GM18519 (cell line): Measurements from ENCODE around the gene MAPK8IP1.

Source experiments
- ATAC-seq: cut with Tn5 transposase; IDR thresholded peaks from one replicate; pipeline ENCODE4 v1.9.1; 2021; ENCODE audit warnings: mild to moderate bottlenecking, moderate library complexity; ENCODE audit not compliant: unreplicated experiment, low FRiP score

The MAPK8IP1 gene

DNA sequence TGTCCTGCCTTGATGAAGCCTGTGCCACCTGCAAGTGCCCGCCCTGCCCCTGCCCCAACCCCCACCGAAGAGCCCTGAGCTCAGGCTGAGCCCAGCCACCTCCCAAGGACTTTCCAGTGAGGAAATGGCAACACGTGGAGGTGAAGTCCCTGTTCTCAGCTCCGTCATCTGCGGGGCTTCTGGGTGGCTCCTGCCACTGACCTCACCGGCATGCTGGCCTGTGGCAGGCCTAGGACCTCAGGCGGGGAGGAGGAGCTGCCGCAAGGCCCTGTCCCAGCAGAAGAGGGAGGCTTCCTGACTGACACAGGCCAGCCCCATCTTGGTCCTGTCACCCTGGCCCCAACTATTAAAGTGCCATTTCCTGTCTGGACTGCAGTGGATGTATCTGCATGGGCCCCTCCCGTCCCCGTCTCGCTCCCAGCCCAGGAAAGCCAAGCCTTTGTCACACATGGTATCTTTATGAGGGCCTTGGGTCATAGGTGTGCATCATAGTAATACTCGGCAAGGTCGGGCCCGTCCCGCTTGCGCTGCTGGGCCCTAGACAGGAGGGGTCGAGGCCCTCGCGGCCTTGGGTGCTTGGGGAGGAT is 20.7 kb downstream of the MAPK8IP1 start:
- ATAC-seq = no peak

DNA sequence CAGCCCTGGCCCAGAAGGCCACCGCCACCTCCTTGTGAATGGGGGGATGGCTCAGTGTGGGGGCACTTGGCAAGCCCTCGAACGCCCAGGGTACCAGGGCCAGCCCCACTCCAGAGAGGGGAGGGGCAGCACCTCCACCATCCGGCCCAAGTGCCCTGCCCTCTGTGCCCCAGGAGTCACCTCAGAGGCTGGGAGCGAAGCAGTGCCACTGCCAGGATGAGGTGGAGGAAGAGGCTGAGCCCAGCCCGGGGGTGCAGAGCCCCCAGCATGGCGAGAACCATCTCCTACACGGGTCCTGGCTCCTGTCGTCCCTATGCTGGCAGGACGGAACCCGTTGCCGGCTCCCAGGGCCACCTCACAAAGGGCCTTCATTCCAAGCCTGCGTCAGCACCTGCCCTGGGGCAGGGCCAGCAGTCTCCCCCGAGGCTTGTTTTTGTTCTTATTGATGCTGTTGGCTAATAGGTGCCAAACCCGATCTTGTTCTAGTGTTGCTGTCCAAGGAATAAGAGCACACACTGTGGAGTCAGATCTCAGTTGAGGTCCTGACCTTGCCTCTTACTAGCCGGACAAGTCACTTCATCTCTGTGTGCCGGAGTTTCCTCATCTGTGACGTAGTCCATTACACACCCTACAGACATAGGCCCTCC is 21.6 kb downstream of the MAPK8IP1 start, which contains the start of gene FREY1:
FREY1 (minus strand) TSS at position 307 of the 647 bp plus-strand sequence; CDS start at position 281, 26 bp downstream.
- ATAC-seq = no peak

DNA sequence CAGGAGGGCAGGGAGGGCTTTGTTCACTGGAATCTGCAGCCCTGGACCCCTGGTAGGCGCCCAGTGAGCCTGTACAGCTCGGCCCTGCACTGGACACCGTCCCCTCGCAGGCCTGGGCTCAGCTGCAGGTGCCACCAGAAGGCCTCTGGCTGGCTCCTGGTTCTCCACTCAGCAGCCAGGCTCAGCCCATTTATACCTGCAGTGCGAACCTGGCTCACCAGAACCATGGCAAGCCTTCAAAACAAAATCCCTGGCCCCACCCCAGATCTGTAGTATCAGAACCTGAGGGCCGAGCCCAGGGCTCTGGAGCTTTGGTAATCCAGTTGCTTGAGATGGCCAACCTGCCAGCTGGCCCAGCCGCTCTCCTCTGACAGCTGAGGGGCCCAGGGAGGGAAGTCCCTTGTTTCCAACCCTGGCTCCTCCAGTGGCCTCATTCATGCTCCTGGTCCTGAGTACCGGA is 22.5 kb downstream of the MAPK8IP1 start:
- no peak for ATAC-seq

DNA sequence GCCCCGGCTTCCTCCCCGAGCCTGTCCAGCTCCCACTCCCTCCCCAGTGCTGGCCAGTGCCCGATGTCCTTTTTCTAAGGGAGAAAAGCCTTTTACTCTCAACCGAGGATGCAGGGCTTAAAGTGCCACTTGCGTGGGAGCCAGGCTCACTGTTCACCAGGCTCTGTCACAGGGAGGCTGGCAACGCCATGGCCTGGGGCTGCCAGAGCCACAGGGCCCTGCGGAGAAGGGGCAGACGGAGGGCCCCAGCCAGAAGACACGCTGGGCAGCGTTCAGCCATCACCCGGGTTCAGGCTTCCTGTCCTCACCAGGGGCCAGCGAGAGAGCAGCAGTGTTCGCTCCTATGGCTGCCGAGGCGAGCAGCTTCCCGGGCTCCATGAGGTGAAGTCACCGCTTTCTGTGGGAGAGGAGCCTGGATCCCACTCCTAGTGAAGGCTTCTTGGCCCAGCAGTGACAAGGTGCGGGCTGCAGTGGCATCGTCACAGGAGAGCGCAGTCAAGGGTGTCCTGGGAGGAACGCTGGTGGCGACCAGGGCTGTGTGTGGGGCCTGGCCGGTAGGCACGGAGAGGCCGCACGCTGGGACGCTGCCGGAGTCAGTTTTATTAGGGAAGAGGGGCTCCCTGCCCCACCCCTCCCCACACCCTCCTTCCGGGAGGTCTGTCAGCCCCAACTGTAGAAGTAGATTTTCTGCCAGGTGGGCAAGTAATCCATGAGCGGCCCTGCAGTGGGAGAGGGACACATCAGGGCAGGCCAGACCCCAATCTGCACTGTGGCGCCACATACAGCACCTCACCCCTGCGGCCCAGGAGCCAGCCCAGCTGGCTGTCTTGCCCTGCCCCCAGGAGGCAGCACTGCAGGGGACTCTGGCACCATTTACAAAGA is 24.4 kb downstream of the MAPK8IP1 start:
- ATAC-seq = no peak

DNA sequence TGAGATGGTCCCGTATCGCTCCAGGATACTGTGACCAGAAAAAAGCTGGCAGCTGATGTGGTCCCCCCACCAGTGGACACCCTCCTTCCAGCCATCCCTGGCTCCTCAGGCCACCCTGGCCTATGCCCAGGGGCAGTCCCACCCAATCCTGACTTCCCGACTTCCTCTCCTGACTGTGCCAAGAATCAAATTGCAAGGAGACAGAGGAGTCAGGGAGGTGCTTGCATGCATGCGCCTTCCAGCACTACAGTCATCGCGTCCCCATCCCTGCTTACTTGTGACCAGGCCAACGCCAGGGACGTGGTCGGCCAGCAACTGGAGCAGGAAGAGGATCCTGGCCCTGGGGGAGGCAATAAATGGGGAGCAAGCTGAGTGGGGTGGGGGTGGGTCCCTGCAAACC is 25.2 kb downstream of the MAPK8IP1 start:
- no peak for ATAC-seq

DNA sequence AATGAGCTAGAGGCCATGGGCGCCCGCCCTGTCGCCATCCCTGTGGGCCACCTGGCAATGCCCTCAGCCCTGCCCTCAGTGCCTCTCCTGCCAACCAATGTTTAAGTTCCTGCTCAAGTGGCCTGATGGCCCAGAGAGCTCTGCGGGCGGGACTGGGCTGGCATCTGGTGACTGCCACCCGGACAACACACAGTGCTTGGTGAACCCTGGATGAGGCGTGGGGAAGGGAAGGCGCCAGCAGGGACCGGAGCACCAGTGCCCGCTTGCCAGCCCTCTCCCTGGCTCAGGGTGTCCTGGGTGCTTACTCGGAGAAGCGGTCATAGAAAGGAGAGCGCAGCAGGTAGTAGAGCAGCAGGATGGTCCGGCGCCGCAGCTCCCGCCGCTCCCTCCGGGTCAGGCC is 28.1 kb downstream of the MAPK8IP1 start:
- no peak for ATAC-seq

DNA sequence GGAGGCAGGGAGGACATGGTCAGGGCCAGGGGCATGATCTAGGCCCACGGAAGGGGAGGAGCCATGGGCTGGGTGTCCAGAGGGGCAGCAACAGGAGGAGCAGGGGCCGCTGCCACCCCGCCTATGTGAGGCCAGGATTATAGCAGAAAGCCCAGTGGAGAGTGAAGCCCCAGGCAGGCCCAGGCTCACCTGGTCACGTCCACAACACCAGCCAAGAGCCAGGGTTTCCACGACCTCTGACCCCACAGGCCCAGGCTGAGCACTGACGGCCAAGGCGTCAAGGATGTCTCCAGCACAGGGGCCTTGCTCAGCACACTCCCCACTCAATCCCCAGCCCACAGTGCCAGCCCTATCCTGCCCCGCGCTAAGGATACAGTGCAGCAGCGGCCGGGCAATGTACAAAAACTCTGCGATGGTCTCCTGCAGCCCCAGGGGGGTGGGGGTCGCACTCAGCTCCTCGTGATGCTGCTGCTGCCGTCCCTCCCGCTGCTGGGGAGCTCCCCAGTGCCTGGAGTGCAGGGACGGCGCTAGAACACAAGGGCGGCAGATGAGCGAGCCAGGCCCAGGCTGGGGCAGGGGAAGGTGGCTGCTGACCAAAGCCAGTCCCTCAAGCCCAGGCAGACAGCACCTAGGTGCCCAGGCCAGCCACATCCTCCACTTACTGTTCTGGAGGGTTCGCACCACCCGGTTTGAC is 28.6 kb downstream of the MAPK8IP1 start:
- no peak for ATAC-seq

DNA sequence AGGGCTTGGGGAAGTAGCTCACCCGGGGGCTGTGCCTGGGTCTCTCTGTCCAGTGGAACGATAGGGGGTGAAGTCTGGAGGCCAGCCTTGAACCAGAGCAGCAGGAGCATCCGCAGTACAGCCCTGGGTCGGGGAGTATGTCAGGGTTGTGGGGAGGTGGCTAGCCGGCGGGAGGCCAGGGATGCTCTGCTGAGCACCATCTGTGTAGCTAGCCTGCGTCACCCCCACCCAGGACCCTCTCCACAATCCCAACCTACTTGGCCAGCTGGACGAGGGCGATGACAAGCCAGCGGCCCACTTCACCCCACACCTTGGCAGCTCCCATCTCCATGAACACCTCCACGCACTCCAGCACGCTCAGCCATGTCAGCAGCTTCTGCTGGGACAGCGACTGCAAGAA is 30.0 kb downstream of the MAPK8IP1 start:
- ATAC-seq = no peak

DNA sequence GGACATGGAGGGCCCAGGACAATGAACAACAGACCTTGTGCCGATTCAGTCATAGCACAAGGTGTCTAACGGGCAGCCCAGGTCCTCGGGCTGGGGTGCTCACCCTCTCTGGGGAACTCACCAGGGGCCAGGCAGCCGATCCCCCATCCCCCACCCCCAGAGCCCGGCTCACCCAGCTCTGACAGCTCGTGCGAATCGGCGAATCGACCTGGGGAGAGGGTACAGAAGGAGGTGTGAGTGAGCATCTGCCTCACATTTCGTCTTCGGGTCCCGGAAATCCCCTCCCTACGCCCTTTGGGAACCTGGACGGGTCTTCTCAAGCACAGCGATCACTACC is 31.8 kb downstream of the MAPK8IP1 start:
- no peak for ATAC-seq

DNA sequence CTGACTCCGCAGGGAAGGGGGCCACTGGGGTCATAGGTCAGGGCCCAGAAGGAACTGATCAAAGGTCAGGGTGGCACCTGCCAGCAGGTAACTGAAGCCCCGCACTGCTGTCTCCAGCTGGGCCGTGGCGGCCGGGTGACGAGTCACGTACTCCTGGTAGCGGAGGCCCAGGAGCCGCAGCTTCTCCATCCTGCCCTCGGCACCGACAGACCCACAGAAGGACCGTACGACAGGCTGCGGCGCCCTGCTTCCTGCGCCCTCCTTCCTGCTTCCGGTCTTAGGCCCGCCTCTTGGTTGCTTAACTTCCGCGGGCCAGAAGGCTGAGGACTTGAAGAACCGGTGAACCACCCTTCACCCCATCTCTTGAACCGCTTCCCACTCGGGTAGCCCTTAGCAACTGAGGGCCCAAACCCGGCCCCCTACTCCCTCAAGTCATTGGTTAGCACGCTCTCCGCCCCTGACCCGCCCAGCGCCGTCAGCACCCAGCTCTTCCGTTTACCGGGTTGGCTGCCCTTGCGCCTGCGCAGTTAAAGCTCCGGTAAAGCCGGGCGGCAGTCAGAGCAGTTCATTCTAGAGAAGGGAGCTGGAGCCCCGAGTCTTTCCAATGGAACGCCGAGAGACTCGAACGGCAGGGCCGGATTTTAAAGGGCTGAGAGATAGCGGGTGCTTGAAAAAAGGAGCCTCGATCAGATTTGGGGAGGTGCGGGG is 32.3 kb downstream of the MAPK8IP1 start, which contains the start of gene PEX16:
PEX16 (minus strand) TSS at position 255 of the 708 bp plus-strand sequence; CDS start at position 189, 66 bp downstream.
- peak; percentile 87 for ATAC-seq

DNA sequence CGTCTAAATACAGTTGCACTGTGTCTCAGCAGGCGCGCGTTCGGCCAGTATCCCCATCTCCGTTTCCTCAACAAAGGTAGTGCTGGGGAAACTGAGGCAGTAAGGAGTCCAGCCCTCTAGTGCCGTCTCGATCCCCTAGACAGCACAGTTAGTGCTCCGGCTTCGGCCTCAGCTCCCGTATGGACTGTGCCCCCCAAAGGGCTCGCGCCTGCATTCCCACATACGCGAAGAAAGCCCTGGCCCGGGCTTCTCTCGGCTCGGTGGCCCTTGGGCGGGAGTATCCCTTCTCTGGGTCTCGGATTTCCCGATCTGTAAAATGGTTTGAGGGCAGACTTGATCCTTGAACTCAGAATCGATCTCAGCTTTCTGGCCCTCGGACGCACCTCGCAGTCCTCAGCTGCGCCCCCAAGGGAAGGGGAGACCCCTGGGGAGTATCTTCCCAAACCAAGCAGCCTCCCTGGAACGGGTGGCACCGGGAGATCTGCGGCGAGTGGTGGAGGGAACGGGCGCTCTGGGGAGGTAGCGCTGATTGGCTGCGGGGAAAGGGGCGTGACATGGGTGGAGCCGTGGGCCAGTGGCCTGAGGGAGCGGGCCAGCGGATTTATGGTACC is 33.0 kb downstream of the MAPK8IP1 start:
- ATAC-seq = no peak

DNA sequence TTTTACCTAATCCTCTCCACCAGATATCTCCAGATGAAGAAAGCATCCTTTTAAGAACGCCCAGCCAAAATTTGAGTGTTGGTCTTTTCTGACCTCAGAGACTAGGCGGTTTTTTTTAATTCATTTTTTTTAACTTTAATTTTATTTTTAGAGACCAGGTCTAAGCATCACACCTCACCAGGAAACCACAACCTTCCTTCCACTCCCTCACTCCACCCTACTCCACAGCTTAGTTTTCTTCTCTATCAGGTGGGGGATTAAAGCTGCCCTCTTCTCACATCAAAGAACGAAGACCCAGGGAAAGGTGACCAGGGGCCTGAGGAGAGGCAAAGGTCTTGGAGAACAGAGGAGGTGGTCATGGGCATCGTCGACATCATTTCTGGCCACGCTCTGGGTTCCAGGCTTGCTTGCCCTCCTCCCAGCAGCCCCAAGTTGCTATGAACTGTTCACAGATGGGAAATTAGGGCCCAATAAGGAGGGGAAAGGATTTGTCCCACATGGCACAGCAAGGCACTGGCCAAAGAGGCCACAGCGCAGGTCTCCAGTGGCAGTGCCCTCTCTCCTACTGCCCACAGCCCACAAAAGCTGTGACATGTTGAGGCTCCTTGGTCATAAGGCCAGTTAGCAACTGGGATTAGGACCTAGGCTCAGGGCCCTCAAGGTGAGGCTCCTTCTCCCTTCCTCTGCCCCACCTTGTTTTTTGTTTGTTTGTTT is 33.7 kb downstream of the MAPK8IP1 start:
- no peak for ATAC-seq

DNA sequence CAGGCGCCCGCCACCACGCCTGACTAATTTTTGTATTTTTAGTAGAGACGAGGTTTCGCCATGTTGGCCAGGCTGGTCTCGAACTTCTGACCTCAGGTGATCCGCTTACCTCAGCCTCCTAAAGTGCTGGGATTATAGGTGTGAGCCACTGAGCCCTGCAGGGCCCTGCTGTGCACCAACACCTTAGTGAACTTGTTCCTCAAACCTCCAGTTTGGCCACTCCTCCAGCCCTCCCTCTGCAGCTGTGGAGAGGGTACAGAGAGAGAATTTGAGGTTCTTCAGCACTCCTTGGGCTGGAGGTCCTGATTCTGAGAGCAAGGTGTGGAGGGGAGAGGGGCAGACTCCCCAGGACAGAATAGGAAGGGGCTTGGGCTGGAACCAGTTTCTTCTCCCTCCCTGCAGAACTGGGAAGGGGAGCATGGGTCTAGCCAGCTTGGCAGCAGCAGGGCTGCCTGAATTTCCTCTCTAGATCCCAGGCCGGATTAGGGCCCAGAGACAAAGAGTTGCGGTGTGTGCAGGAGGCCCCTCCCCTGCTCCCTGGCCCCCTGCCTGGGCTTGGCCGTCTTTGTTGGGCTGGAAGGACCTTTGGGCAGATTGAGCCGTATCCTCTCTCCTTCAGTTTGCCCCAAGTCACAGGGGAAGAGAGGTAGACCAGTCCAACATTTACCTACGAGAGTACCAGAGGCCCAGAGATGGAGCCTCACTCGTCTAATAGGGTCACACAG is 34.5 kb downstream of the MAPK8IP1 start:
- ATAC-seq = no peak

DNA sequence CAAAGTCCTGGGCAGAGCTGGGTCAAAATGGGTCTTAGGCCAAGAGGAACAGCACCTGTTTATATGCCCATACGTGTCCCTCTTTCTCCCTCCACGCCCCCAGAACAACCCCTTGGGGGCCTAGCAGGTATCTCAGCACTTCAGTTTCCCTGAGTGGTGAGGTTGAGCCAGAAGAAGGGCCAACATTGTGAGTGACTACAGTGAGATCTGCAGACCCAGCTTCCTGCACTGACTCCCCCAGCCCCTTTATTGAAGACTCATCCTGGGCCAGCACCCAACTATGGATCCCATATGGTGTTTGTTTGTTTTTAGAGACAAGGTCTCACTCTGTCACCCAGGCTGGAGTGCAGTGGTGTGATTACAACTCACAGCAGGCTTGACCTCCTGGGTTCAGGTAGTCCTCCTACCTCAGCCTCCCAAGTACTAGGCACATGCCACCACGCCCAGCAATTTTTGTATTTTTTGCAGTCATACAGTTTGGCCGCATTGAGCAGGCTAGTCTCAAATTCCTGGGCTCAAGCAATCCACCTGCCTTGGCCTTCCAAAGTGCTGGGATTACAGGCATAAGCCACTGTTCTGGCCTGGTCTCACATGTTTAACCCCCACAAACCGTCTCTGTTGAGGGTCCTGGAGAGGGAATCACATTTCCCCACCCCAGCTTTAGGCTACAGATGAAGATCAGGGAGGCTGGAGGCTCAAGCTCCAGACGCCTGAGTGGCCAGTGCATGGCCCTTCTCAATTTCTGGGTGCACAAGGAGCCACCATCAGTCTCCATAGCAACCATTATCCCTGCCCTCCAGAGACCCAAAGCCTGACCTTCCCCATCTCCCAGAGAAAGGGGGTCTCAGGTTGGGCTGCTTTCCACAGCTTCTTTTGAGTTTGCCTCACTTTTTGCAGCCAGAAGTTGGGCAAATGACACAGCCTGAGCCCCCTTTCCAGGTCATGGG is 35.4 kb downstream of the MAPK8IP1 start:
- ATAC-seq = no peak

DNA sequence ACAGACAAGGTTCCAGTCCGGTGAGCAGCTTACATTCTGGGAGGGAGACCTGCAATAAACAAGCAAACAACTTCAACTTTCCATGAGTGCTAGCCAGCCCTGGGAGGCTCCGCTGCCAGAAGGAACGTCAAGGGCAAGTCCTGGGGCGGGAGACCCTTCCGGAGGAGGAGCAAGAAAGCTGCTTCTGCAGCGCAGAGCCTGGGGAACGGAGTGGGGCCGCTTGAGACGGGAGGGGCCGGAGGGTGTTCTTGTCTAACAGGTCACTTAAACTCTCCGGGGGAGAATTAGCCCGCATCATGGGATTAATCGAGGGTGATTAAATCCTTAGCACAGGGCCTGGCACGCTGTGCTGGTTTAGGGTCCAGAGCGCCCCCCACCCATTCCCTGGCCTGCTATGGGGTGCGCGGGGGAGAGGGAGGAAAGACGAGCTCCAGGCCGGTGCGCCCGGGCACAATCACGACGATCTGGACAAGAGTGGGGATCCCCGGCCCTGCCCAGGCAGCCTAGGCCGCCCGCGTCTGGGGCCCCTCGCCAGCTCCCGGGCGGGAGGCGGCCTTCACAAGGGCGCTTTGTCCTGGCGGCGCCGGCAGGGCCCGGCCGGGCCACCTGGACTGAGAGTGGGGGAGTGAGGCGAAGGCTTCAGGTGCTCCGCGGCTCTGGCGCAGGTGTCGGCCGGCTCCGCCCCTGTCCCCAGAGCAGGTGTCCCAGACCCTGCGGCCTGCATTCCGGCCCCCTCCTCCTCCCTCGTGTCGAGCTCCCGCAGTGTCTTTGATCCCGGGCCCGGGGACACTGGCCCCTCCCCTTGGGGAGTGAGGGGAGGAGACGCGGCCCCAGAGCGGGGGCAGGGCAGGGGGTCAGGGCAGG is 36.3 kb downstream of the MAPK8IP1 start:
- no peak for ATAC-seq

DNA sequence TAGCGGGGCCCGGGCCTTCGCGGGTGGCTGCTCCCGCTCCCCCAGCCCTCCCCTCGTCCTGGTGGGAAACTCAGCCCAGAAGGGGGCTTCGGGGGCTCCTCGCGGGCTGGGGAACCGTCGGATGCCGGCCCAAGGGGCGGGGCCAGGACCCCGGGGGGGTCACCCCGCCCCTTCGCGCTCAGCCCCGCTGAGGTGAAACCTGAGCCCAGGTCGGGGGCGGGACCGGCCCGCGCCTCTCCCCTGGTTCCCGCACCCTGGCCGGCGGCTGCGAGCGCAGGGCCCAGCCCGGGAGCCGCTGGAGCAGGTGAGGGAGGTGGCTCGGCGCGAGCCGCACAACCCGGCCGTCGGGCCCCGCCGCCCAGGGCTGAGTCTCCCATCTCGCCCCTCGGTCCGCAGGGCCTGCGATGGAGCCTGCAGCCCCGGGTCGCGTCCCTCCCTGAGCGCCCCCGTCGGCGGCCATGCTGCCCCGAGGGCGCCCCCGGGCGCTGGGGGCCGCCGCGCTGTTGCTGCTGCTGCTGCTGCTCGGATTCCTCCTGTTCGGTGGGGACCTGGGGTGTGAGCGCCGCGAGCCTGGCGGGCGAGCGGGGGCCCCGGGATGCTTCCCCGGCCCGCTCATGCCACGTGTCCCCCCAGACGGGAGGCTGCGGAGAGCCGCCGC is 37.1 kb downstream of the MAPK8IP1 start, which contains the start of gene LARGE2:
LARGE2 (plus strand) TSS at position 232 of the 658 bp plus-strand sequence; CDS start at position 459, 227 bp downstream.
- ATAC-seq = no peak
